ENCODE measurements around the gene NEK6.

- no peak for TF ChIP-seq CTCF (IDR thresholded peaks at IDR 0.05; ENCODE audit: insufficient read depth, low read length)
- no peak for TF ChIP-seq REST (IDR thresholded peaks at IDR 0.05; ENCODE audit: insufficient replicate concordance, low read depth)
These were observed 14.4 kb downstream of the NEK6 start for GRCh38 chr9:124272118-124272517.
